Epithelial cell of proximal tubule (primary cell): Measurements from ENCODE around the gene NEK9. TPM values are rescaled to one million over a fixed set of nuclear protein-coding genes. Genes with fewer than 3 reads are reported as not detected.
A peak's percentile ranks its signal among the peaks of the same experiment; 100 is the strongest.

ENCODE experiments used
- DNase-seq: peaks from one replicate; pipeline ENCODE4 v3.0.0-alpha.2; 2011; ENCODE audit warnings: low read depth
- H3K4me3 ChIP-seq: 2 replicates; pipeline ENCODE4 v1.5.1; 2011; ENCODE audit warnings: low read depth, mild to moderate bottlenecking, low read length
- CTCF ChIP-seq: conservative IDR thresholded peaks from 2 replicates; pipeline ENCODE4 v1.5.1; 2012; ENCODE audit warnings: low read depth, mild to moderate bottlenecking, low read length
- total RNA-seq: library from RNA; depleted of rRNA; stranded (reverse); fragments of >200 nt; gene quantifications from 2 replicates; pipeline ENCODE4 v1.2.3, GENCODE V29; 2015

The NEK9 gene
- total RNA-seq: 10.9 and 17.3 TPM in 2 replicates

- no peak for TF ChIP-seq CTCF
- no peak for DNase-seq
- H3K4me3 ChIP-seq: peak within 1 kb of the TSS; percentile 74
Observed at GRCh38 chr14:75126679-75127473, at the start of gene NEK9. Gene NEK9, minus strand, starts transcription at chr14:75127048. Its CDS starts 127 bp downstream, at chr14:75126921.

- no peak for TF ChIP-seq CTCF
- peak within 1 kb of the TSS; percentile 89 for H3K4me3 ChIP-seq
- peak; percentile 75 for DNase-seq
Observed at GRCh38 chr14:75176142-75176820, 49.4 kb upstream of the NEK9 start, which contains the start of gene TMED10. Gene TMED10, minus strand, starts transcription at chr14:75176612. Its CDS starts 33 bp downstream, at chr14:75176579.

- TF ChIP-seq CTCF: no peak
- DNase-seq: no peak
- peak overlapping the region; percentile 89 for H3K4me3 ChIP-seq
Observed at GRCh38 chr14:75175677-75176141, 48.9 kb upstream of the NEK9 start.

- TF ChIP-seq CTCF: no peak
- DNase-seq: no peak
- no peak overlapping the region for H3K4me3 ChIP-seq
Observed at GRCh38 chr14:75174066-75174465, 47.2 kb upstream of the NEK9 start.

- no peak for DNase-seq
- TF ChIP-seq CTCF: no peak
- no peak overlapping the region for H3K4me3 ChIP-seq
Observed at GRCh38 chr14:75170772-75171171, 43.9 kb upstream of the NEK9 start.

GRCh38 chr14:75168586-75169335 is 41.9 kb upstream of the NEK9 start:
- DNase-seq: no peak
- no peak for TF ChIP-seq CTCF
- H3K4me3 ChIP-seq: no peak overlapping the region
